ENCODE measurements around the gene ETNPPL.
A peak's percentile ranks its signal among the peaks of the same experiment; 100 is the strongest.

Gene ETNPPL

DNA sequence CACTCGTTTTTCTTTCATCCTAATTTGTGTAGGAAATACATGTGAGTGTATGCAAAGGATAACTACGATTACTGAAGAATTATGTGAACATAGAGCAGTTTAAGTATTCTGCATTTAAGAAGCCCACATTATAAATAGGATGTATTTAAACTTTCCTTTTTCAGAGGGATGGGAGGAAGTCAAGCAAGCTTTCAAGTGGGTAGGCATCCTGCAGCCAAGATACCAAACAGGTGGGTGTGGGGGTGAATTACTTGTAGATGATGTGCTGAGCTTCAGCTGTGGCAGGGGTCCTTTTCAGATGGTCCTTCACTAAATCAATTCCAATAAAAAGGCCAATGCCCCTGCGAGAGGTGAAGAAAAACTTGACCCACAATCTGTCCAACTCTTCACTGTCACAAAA is 16.3 kb downstream of the ETNPPL start:
- H3K4me3 ChIP-seq (ENCODE audit: low read length): no peak overlapping the region
- no peak for DNase-seq (ENCODE audit: low read depth)
- TF ChIP-seq CTCF (IDR thresholded peaks at IDR 0.05; ENCODE audit: insufficient read depth, low read depth, low read length, missing control alignments): no peak

- no peak for DNase-seq (ENCODE audit: low read depth)
- TF ChIP-seq CTCF (IDR thresholded peaks at IDR 0.05; ENCODE audit: insufficient read depth, low read depth, low read length, missing control alignments): no peak
- no peak overlapping the region for H3K4me3 ChIP-seq (ENCODE audit: low read length)
Measured at GRCh38 chr4:108744307-108744706, 18.5 kb downstream of the ETNPPL start.

GRCh38 chr4:108742451-108743420 is 20.1 kb downstream of the ETNPPL start:
- no peak for TF ChIP-seq CTCF (IDR thresholded peaks at IDR 0.05; ENCODE audit: insufficient read depth, low read depth, low read length, missing control alignments)
- H3K4me3 ChIP-seq (ENCODE audit: low read length): no peak overlapping the region
- no peak for DNase-seq (ENCODE audit: low read depth)

GRCh38 chr4:108738003-108738706 is 24.7 kb downstream of the ETNPPL start:
- peak; percentile 49 for DNase-seq (ENCODE audit: low read depth)
- TF ChIP-seq CTCF (IDR thresholded peaks at IDR 0.05; ENCODE audit: insufficient read depth, low read depth, low read length, missing control alignments): no peak
- H3K4me3 ChIP-seq (ENCODE audit: low read length): no peak overlapping the region

DNA sequence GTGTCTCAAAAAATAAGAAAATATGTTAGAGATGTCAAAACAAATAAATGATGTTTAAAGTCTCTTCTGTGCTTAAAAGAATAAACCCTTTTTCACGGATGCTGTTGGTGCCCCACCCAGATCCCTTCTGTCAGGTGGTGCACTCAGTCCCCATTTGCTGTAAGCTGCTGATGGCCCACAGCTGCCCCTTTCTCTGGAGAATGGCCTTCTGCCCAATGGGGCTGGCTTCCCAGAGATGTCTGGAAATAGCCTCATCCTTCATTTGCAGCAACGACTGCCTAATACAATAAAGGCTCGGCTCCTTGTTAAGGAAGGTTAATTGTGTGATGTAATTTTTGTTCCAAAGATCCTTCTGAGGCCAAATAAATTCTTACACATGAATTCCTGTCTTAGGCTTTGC is 31.8 kb downstream of the ETNPPL start:
- TF ChIP-seq CTCF (IDR thresholded peaks at IDR 0.05; ENCODE audit: insufficient read depth, low read depth, low read length, missing control alignments): no peak
- no peak for DNase-seq (ENCODE audit: low read depth)
- no peak overlapping the region for H3K4me3 ChIP-seq (ENCODE audit: low read length)

- H3K4me3 ChIP-seq (ENCODE audit: low read length): no peak overlapping the region
- no peak for TF ChIP-seq CTCF (IDR thresholded peaks at IDR 0.05; ENCODE audit: insufficient read depth, low read depth, low read length, missing control alignments)
- no peak for DNase-seq (ENCODE audit: low read depth)
Measured at GRCh38 chr4:108730579-108730978, 32.3 kb downstream of the ETNPPL start.
